ENCODE results near the gene DHX35.

- no peak for TF ChIP-seq EZH2 (conservative IDR thresholded peaks at IDR 0.05; ENCODE audit: low read depth, low read length)
- TF ChIP-seq CBFB (CRISPR knock-in tag; IDR thresholded peaks at IDR 0.05) = no peak
- TF ChIP-seq BRF2 (CRISPR knock-in tag; IDR thresholded peaks at IDR 0.05) = no peak
- TF ChIP-seq, protein P1, sequence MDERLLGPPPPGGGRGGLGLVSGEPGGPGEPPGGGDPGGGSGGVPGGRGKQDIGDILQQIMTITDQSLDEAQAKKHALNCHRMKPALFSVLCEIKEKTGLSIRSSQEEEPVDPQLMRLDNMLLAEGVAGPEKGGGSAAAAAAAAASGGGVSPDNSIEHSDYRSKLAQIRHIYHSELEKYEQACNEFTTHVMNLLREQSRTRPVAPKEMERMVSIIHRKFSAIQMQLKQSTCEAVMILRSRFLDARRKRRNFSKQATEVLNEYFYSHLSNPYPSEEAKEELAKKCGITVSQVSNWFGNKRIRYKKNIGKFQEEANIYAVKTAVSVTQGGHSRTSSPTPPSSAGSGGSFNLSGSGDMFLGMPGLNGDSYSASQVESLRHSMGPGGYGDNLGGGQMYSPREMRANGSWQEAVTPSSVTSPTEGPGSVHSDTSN (CRISPR knock-in tag; IDR thresholded peaks at IDR 0.05) = no peak
- TF ChIP-seq, protein P2, sequence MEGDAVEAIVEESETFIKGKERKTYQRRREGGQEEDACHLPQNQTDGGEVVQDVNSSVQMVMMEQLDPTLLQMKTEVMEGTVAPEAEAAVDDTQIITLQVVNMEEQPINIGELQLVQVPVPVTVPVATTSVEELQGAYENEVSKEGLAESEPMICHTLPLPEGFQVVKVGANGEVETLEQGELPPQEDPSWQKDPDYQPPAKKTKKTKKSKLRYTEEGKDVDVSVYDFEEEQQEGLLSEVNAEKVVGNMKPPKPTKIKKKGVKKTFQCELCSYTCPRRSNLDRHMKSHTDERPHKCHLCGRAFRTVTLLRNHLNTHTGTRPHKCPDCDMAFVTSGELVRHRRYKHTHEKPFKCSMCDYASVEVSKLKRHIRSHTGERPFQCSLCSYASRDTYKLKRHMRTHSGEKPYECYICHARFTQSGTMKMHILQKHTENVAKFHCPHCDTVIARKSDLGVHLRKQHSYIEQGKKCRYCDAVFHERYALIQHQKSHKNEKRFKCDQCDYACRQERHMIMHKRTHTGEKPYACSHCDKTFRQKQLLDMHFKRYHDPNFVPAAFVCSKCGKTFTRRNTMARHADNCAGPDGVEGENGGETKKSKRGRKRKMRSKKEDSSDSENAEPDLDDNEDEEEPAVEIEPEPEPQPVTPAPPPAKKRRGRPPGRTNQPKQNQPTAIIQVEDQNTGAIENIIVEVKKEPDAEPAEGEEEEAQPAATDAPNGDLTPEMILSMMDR (CRISPR knock-in tag; IDR thresholded peaks at IDR 0.05) = no peak
Observed at GRCh38 chr20:39057143-39057542, 95.0 kb downstream of the DHX35 start.

Data from HepG2 (cell line).